Measurements from ENCODE around the gene RUNX3. TPM values are rescaled to one million over a fixed set of nuclear protein-coding genes. Genes with fewer than 3 reads are reported as not detected.

RUNX3 gene
- total and polyA plus RNA-seq, 8 donors: 0.29 to 6.1 (median 2.6) TPM; not detected in 1

DNA sequence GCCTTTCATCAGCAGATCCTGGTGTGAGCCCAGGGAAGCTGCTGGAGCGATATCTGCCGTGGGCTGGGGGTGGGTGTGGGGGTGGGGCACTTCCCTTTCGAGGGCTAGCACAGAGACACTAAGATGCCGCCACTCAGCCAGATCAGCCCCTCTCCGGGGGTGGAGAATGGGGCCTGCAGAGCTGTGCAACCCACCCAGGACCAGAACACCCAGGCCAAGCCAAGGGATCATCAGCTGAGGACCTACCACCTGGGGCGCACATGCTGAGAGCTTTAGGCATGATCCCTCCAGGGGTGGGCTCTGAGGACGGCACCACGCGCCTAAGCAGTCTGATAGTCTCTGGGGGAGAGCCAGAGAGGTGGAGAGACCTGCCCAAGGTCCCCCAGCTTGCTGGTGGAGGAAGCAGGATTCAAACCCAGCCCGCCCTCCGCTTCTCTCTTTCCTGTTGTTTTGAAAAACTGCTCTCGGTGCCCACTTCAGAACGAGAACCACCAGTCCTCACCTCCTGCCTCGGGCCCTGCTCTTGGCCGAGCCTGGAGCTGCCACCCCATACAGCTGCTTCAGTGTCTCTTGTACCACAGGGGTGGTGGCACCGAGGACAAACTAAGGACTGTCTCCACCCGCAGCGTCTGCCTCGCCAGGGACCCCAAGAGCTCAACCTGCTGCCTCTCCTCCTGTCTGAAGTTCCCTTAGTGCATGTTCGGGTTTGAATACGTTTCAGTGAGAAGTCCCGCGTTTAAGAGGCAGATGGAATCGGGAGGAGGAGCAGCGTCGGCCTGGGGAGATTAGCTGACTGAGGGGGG lies 39.7 kb upstream of the RUNX3 start:
- H3K36me3 ChIP-seq: no peaks in the 10 kb centered on the region
- intact Hi-C loops (cut with DNase I; ENCODE audit: low total_unique reads): no loop called here
- WGBS, 5 donors: 41 to 68% (median 61%) methylated on average over 22 to 26 of the region's 26 CpGs
- H3K4me3 ChIP-seq: no peak overlapping the region
- no peak overlapping the region for H3K27ac ChIP-seq
- H3K9me3 ChIP-seq: peaks cover 0 to 10% (median 10%) of the 10 kb centered on the region in 4 donors
- TF ChIP-seq, protein P1, sequence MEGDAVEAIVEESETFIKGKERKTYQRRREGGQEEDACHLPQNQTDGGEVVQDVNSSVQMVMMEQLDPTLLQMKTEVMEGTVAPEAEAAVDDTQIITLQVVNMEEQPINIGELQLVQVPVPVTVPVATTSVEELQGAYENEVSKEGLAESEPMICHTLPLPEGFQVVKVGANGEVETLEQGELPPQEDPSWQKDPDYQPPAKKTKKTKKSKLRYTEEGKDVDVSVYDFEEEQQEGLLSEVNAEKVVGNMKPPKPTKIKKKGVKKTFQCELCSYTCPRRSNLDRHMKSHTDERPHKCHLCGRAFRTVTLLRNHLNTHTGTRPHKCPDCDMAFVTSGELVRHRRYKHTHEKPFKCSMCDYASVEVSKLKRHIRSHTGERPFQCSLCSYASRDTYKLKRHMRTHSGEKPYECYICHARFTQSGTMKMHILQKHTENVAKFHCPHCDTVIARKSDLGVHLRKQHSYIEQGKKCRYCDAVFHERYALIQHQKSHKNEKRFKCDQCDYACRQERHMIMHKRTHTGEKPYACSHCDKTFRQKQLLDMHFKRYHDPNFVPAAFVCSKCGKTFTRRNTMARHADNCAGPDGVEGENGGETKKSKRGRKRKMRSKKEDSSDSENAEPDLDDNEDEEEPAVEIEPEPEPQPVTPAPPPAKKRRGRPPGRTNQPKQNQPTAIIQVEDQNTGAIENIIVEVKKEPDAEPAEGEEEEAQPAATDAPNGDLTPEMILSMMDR (IDR thresholded peaks at IDR 0.05): no peak
- TF ChIP-seq POLR2A (IDR thresholded peaks at IDR 0.05) (no peak), EP300 (IDR thresholded peaks at IDR 0.05) (no peak), POLR2AphosphoS5 (IDR thresholded peaks at IDR 0.05) (no peak)
- no peak for DNase-seq
- H3K4me1 ChIP-seq: no peaks in the 10 kb centered on the region
- peaks cover 0 to 69% (median 16%) of the 10 kb centered on the region in 3 donors for H3K27me3 ChIP-seq

DNA sequence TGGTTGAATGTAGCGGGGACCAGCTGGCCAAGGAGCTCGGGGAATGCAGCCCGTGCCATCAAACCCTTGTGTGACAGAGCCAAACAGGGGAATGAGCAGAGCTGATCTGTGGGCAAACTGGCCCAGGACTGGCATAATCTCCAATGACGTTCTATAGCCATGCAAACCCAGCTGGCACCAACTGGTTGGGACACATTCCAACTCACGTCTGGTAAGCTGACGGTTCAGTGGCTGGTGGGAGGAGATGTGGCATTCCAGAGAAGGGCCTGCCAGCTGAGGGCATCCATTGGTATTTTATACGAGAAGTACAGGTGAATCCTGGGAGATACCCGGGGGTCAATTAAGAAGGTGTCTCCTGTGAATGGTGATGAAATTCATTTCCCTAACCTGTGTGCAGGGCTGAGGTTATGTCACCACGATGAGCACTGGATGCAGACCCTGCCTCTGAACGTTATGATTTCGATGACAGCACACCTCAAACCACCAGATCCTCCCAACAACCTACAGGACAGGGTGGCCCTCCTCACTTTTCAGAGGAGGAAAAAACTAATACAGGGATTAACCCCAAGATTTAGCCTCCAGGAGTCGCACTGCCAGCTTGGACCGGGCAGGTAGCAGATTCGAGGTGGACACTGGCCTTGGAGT lies 39.0 kb upstream of the RUNX3 start:
- TF ChIP-seq, protein P1 (IDR thresholded peaks at IDR 0.05): no peak
- no peak for TF ChIP-seq POLR2A (IDR thresholded peaks at IDR 0.05)
- TF ChIP-seq POLR2AphosphoS5 (IDR thresholded peaks at IDR 0.05): no peak
- no peak for TF ChIP-seq EP300 (IDR thresholded peaks at IDR 0.05)
- DNase-seq: no peak
- intact Hi-C loops (cut with DNase I; ENCODE audit: low total_unique reads): no loop called here
- Histone ChIP-seq H3K27me3 (peaks cover 0 to 73% (median 16%) of the 10 kb centered on the region in 3 donors), H3K9me3 (peaks cover 0 to 3% (median 2%) of the 10 kb centered on the region in 4 donors), H3K36me3 (no peaks in the 10 kb centered on the region), H3K4me3 (no peak overlapping the region), H3K27ac (no peak overlapping the region), H3K4me1 (no peaks in the 10 kb centered on the region)
- WGBS, 5 donors: 64 to 68% (median 65%) methylated on average over 14 of the region's 14 CpGs

DNA sequence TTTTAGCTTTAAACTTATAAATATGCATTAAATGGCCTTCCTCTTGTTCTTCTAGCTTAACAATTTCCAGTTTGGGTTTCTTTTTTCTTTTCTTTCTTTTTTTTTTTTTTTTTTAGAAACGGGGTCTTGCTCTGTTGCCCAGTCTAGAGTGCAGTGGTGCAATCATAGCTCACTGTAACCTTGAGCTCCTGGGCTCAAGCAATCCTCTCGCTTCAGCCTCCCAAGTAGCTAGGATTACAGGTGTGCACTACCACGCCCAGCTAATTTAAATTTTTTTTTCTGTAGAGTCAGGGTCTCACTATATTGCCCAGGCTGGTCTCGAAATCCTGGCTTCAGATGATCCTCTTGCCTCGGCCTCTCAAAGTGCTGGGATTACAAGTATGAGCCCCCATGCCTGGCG lies 37.9 kb upstream of the RUNX3 start:
- DNase-seq: no peak
- TF ChIP-seq POLR2A (IDR thresholded peaks at IDR 0.05): no peak
- 70 to 87% (median 77%) methylated on average over 6 of the region's 6 CpGs for WGBS, 5 donors
- peaks cover 0 to 79% (median 16%) of the 10 kb centered on the region in 3 donors for H3K27me3 ChIP-seq
- intact Hi-C loops (cut with DNase I; ENCODE audit: low total_unique reads): no loop called here
- H3K9me3 ChIP-seq: no peaks in the 10 kb centered on the region
- H3K27ac ChIP-seq: no peak overlapping the region
- no peak overlapping the region for H3K4me3 ChIP-seq
- H3K36me3 ChIP-seq: no peaks in the 10 kb centered on the region
- no peaks in the 10 kb centered on the region for H3K4me1 ChIP-seq

DNA sequence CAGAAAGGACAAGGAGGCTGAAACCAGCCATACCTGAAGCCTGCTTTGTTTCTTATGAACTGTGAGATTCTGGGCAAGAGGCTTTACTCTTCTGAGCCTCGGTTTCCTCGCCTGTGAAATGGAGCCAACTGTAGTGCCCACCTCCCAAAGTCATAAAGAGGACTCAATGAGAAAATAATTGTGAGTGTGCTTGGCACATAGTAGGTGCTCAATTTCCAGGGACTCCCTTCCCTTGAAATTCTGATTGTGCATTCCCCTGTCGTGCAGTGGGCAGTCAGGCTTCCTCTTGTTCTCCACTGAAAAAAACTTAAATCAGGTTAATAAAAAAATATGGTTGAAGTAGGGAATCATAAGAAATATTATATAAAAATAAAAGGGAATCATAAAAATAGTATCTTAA lies 37.5 kb upstream of the RUNX3 start:
- H3K4me3 ChIP-seq: no peak overlapping the region
- intact Hi-C loops (cut with DNase I; ENCODE audit: low total_unique reads): no loop called here
- H3K4me1 ChIP-seq: no peaks in the 10 kb centered on the region
- TF ChIP-seq POLR2A (IDR thresholded peaks at IDR 0.05) (no peak), POLR2AphosphoS5 (IDR thresholded peaks at IDR 0.05) (no peak), EP300 (IDR thresholded peaks at IDR 0.05) (no peak)
- TF ChIP-seq, protein P1 (IDR thresholded peaks at IDR 0.05): no peak
- WGBS, 5 donors: 91 to 96% (median 94%) methylated on average over 3 of the region's 3 CpGs
- H3K36me3 ChIP-seq: no peaks in the 10 kb centered on the region
- H3K9me3 ChIP-seq: no peaks in the 10 kb centered on the region
- H3K27me3 ChIP-seq: peaks cover 0 to 80% (median 16%) of the 10 kb centered on the region in 3 donors
- no peak for DNase-seq
- no peak overlapping the region for H3K27ac ChIP-seq
